ENCODE data around the gene FMOD.

The FMOD gene

GRCh38 chr1:203351037-203351625 lies at the start of gene FMOD:
Gene FMOD (minus strand): TSS chr1:203351122. CDS start chr1:203348270, 2,852 bp downstream.
- DNase-seq = no peak

GRCh38 chr1:203396595-203397194 lies 45.8 kb upstream of the FMOD start:
- no peak for DNase-seq

GRCh38 chr1:203395751-203396150 lies 44.8 kb upstream of the FMOD start:
- no peak for DNase-seq

DNA sequence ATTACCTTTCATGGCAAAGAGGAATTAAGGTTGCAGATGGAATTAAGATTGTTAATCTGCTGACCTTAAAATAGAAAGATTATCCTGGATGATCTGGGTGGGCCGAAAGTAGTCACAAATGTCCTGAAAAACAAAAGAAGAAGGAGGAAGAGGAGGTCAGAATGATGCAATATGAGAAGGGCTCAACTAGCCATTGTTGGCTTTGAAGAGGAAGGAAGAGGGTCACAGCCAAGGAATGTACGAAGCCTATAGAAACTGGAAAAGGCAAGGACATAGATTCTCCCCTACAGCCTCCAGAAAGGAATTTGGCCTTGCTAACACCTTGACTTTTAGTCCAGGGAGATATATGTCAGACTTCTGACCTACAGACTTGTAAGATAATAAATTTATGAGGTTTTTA lies 39.4 kb upstream of the FMOD start:
- DNase-seq = no peak

- DNase-seq = no peak
These were observed 37.8 kb upstream of the FMOD start for GRCh38 chr1:203388683-203389082.

DNA sequence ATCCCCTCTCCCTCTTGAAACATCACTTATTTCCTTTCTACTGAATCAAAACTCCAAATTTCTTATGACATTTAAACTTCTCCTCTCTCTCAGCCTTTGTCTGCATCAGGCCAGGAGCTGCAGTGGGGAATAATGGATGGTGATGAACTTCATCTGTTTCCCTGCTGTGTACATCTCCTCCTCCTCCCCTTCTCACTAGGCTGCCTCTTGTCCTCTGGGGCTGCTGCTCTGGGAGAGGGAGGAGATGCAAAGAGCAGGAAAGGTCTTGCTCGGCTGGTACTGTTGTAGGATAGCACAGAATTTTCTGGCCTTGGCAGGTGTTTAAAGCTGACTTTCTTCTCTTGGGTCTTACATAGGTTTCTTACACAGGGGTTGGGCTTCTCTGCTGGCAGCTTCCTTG lies 31.1 kb upstream of the FMOD start:
- no peak for DNase-seq

DNA sequence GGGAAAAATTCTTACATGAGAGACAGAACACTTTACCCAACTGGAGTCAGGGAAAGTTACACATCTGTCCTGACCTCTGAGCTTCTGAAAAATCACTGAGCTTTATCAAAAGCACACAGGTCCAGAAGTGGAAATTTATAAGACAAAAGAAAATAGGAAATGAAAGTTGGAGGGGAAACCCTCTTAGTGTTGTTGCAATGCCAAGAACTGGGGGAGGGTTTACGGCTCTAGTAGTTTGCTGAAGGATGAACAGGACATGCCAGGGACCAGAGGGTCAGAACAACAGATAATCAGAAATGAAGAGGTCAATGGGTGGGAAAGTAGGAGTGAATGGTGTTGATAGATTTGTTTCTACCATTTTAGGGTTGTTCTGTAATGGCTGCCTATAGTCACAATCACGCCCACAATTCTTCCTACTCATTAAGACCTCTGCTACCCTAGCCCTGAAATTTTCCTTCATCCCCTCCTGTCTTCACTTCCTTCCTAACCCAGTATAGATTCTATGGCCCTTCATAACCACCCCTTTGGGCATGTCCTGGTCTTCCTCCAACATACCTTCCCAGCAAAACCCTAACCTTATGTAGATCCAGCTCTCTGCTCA lies 30.3 kb upstream of the FMOD start:
- DNase-seq = no peak

DNA sequence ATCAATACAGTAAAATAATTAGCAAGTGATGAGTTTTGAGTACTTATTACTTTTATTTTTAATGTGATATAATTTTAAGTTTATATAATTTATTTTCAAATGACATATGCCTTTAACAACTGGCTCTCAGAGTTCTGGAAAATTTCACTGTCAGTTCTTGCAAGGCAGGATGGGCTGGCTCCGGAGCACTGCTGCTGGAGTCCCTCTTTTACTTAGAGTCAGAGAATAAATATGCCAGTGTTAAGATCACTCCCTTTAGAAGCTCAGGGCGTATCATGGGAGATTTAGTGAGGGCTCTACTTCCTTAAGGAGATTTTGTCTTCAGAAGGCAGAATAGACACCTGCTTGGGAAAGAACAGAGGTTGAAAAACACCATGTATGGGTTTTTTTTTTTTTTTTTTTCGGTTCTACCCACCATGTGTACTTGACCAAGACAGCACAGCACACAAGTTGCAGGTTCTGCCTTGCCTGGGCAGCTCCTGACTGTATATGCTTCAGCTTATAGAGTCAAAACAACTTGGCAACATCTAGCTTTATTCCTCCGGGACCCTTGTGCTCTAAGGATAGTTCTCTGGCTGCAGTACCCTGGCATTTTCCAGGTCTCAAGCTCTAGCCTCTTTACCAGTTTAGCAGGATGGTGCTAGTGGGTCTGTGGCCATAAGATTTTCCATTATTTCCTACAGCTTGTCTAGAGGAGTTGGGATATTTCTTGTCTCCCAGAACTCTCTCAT lies 29.7 kb upstream of the FMOD start:
- DNase-seq = no peak

DNA sequence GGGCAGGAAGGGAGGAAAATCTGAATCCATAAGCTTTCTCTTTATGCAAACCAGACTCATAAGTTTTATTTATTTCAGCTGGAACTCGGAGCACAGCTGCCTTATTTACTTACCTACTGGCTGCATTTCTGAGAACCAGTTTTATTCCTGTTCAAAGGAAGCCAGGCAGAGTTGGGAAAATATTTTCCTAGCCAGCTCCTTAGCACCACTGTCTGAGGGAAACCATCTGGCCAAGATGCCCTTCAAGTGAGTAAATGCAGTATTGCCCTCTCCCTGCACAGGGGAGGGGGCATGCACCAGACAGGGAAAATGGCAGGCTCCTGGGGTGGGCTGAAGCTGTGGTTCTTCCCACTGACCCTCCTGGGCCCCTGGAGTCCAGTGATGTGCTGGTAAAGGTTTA lies 28.9 kb upstream of the FMOD start:
- DNase-seq = no peak

DNA sequence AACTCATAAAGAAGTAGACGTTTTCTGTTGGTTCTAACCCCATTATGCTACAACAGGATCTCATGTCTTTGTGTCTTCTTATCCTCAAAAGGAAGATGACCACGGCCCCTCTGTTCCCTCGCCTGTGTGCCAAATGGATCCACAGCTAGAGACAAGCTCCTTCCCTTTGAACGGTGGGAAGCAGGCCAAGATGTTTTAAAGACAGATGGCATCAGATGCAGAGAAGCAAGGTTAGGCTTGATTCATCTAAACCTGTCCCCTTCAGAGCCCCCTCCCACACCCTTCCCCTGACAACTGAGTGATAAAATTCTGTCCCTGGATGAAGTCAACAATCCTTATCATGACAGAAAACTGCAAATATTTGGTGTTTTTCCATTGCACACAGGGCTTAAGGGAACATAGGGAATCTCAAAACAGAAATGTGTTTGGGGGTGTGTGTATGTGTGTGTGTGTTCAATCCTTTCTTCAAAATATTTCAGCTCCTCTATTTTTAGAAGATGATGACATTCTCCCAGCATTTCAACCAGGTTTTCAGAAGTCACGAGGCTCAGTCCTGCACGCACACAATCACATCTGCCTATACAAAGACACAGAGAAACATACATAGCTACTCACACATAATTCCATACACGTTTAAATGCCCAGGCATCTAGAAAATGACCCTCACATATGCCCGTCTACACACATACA lies 27.8 kb upstream of the FMOD start:
- DNase-seq = no peak

GRCh38 chr1:203373991-203374390 lies 23.1 kb upstream of the FMOD start:
- no peak for DNase-seq

- DNase-seq = no peak
These were observed 22.1 kb upstream of the FMOD start for GRCh38 chr1:203373002-203373401.

DNA sequence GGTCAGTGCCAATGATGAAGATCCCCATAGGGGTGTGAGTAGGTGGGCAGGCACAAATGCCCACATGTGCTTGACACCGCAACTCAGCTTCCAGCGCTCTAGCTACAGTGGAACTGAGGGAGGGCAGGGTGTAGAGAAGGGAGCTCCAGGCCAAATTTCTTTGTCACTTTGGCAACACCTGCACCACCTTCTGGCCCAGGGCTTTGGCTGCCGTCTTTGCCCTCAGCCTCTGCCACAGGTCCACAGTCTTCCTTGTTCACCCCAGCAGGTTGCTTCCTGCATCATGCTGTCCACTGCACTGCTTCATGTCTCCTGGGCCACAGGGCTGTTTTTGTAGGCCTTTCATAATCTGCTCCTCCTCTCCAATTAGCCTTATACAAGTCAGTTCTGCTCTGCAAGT lies 20.4 kb upstream of the FMOD start:
- DNase-seq = no peak

- DNase-seq = no peak
These were observed 18.7 kb upstream of the FMOD start for GRCh38 chr1:203369666-203370065.

DNA sequence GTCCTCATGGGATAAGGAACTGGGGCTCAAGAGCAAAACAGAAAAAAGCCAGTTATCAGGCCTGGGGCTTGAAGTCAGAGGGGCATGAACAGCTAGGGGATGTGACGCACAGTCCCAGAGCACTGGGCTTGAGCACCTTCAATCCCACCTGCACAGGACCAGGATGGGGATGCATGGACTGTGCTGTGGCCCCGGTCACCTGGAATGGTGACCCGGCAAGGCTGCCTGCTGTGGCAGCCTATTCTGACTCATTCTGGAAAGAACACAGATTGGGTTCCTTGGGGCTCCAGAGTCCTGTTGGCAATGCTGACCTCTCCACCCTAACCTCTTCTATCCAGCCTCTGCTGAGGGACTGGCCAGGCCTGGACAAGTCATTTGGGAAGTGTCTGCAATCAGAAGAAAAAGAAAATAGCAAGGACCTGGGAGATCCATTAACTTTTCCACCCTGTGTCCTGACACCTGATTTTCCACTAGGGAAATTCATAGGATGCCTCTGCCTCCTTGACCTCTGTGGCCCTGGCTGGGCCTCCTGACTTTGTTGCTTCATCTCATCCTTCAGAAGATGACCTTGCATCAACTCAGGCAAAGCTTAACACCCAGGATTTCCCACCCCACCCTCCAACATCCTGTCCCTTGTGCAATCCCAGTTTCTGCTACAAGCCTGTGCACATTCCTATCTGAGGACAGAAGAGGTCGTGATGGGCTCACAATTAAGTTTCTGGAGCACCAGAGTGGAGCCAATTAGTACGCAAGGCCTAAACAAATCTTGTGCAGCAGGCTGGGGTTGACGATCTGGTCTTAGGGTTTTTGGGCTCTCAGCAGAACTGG lies 17.9 kb upstream of the FMOD start:
- no peak for DNase-seq

- DNase-seq = no peak
These were observed 16.1 kb upstream of the FMOD start for GRCh38 chr1:203367057-203367456.

- DNase-seq = no peak
These were observed 15.6 kb upstream of the FMOD start for GRCh38 chr1:203366476-203366875.

DNA sequence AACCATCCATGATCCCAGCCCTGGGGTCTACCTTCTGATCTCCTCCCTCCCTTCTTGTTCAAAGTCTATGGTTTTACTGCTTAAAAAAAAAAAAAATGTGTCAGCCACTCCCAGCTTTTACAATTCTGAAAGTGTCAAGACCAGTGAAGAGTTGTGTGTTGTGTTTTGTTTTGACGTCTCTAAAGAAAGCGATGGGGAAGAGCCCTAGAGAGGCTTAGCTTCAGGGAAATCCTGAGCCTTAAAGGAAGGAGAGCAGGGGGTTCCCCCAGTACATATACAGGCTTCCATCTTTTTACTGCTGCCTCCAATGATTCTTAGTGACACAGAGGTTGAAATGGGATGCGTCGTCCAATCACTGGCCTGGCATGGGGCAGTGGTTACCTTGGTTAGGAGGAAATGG lies 13.9 kb upstream of the FMOD start:
- no peak for DNase-seq

DNA sequence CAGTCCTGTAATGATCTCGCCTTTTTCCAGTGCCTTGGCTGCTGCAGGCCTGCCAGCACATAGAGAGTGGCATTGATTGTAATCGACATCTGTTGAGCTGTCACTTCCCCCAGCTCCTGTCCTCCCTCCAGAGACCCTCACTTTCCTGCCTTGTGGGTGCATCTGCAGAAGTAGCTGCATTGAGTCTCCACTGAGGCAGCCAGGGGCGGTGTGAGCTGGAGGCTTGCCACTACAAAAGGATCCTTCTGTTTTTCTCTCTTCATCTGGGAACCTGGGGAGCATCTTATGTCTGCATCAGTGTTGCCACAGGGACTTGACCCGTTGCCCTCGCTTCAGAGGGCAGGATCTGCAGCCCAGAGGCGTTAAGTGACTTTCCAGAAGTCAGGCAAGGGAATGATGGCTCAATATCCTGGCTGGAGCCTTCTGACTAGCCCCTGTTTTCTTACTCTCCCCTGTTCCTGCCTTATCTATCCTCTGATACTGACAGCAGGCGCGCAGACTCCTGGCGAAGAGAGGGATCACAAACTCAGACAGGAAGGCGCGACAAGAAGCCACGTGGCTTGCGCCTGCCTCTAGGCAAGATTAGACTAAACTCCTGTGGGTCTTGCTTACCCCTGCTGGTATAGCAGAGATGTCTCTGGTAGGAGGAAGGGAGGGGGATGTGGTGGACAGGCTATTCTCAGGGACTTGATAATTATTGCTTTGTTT lies 13.3 kb upstream of the FMOD start:
- no peak for DNase-seq

DNA sequence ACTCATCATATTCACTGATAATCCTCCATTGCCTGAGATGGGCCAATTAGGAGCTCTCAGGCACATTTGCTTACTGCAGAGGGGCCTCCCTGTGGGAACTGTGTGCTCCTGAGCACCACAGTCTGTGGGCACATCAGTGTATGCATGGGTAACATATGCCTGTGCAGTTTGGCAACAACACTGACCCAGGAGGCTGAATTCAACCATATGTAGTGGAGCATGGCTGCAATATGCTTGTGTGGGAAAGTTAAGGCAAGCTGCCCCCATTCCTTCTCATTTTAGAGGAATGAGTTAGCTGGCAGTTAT lies 11.8 kb upstream of the FMOD start:
- DNase-seq = no peak

DNA sequence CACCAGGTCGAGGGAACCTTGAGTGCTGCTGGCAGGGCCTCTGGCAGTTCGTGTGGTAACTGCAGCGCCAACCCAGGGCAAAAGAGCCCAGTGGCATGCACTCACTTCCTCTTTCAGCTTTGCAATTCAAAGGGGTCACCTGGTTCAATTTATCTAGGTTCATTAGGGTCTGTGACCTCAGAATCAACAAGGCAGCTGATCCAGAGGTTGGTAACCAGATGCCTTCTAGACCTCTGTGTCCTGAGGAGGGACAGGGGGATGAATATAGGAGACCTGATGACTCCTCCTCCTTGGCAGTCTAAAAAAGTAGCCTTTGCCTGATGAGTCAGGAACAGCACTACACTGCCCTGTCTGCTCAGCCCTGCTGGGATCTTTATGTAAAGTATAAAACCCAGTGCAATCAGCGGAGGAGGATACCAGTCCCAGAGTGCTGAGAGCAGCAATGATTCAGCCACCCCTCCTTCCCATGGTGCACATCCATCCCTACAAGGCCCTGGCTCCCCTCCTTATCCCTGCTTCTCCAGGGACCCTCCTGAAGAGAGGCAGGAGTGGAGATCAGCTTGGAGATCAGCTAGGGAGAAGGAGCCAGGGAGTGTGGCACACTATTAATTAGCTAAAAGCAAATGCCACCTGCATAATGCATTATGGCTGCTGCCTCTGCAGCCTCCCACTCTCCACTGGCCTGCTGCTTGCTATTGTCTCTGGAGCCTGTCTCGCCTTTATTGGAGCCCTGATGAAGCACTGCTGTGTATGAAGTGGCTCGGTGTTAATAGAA lies 11.2 kb upstream of the FMOD start:
- no peak for DNase-seq

Data from DMS79 (cell line).